SU-DHL-6 (cell line): ENCODE data around the gene AARS2.
A peak's percentile ranks its signal among the peaks of the same experiment; 100 is the strongest.

Experiments used
- H2AFZ ChIP-seq: fragments of 200-600 bp; sonication (generic); 2 replicates; pipeline ENCODE4 v1.6.1; 2014; ENCODE audit warnings: low read depth, mild to moderate bottlenecking, moderate library complexity, mixed read lengths, antibody characterized with exemption, low read length; ENCODE audit not compliant: severe bottlenecking
- H3F3A ChIP-seq: fragments of 200-600 bp; shearing (Covaris generic); 2 replicates; pipeline ENCODE4 v1.6.0; 2016; ENCODE audit warnings: antibody characterized with exemption, mild to moderate bottlenecking; ENCODE audit not compliant: insufficient read depth
- H3K27ac ChIP-seq: fragments of 200-600 bp; sonication (generic); 2 replicates; pipeline ENCODE4 v1.5.1; 2016; ENCODE audit warnings: low read depth, mild to moderate bottlenecking, low read length, moderate library complexity, mixed read lengths
- H3K27me3 ChIP-seq: fragments of 200-600 bp; sonication (generic), shearing (Covaris generic); 2 replicates; pipeline ENCODE4 v1.6.0; 2014; ENCODE audit warnings: mild to moderate bottlenecking, low read length
- H3K36me3 ChIP-seq: fragments of 200-600 bp; sonication (generic); 2 replicates; pipeline ENCODE4 v1.6.1; 2014; ENCODE audit warnings: mild to moderate bottlenecking, low read length, mixed read lengths
- H3K4me2 ChIP-seq: fragments of 300-600, 200-600 bp; shearing (Covaris generic), sonication (generic); 2 replicates; pipeline ENCODE4 v1.6.0; 2014; ENCODE audit warnings: low read length, low read depth, mild to moderate bottlenecking; ENCODE audit not compliant: poor library complexity, severe bottlenecking
- H3K4me3 ChIP-seq: fragments of 200-600 bp; sonication (generic); 2 replicates; pipeline ENCODE4 v1.5.1; 2014; ENCODE audit warnings: antibody characterized with exemption, low read length, mild to moderate bottlenecking, mixed read lengths; ENCODE audit not compliant: insufficient read depth, poor library complexity, severe bottlenecking
- H3K79me2 ChIP-seq: fragments of 200-600 bp; sonication (generic); 2 replicates; pipeline ENCODE4 v1.6.1; 2014; ENCODE audit warnings: mild to moderate bottlenecking, low read length, moderate library complexity; ENCODE audit not compliant: insufficient read depth
- H3K9ac ChIP-seq: fragments of 200-600 bp; sonication (generic); 2 replicates; pipeline ENCODE4 v1.7.0; 2014; ENCODE audit warnings: mild to moderate bottlenecking, low read length
- H3K9me2 ChIP-seq: fragments of 200-600 bp; sonication (generic); replicated peaks from 2 replicates; pipeline ENCODE4 v1.6.1; 2014; ENCODE audit warnings: low read length; ENCODE audit not compliant: insufficient read depth
- H3K9me3 ChIP-seq: fragments of 200-600 bp; sonication (generic); 2 replicates; pipeline ENCODE4 v1.6.1; 2014; ENCODE audit warnings: low read length, mixed read lengths; ENCODE audit not compliant: insufficient read depth
- H4K20me1 ChIP-seq: fragments of 200-600 bp; sonication (generic); 2 replicates; pipeline ENCODE4 v1.6.1; 2014; ENCODE audit warnings: low read depth, mild to moderate bottlenecking, antibody characterized with exemption, low read length, moderate library complexity, mixed read lengths
- EZH2phosphoT487 ChIP-seq: fragments of 200-600 bp; sonication (generic), shearing (Covaris generic); conservative IDR thresholded peaks from 2 replicates; pipeline ENCODE4 v1.6.1; 2018; ENCODE audit warnings: mild to moderate bottlenecking, antibody characterized with exemption, low read length, moderate library complexity, mixed read lengths
- TF ChIP-seq, protein P1 (sequence below): fragments of 200-600 bp; sonication (generic); IDR thresholded peaks from one replicate; pipeline ENCODE4 v1.5.1; 2017; ENCODE audit warnings: antibody characterized with exemption, mild to moderate bottlenecking, low read length, moderate library complexity; ENCODE audit not compliant: insufficient read depth, poor library complexity, severe bottlenecking

AARS2 gene

DNA sequence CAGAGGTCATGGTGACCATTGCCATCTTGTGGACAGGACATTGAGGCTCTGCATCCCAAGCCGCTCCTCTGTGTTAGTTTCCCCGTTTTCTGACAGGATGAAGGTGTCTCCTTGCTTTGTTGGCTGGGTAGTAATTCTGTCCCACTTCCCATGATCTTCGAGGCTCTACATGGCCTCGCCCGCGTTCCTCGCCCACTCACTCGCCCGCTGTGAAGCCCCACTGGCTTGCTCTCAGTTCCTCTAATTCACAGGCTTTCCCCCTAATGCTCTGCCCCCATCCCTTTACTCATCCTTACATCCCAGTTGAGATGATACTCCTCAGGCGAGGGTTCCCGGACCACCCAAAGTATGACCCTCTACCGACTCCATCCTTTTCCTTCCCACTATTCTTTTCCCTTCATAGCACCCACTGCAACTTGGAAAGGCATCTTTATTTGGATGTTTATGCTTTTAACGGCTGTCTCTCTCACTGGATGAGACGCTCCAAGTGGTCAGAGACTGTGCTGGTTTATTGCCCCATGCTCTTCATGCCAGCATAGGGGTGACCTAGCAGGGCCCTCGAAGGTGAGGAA lies 55.3 kb downstream of the AARS2 start:
- Histone ChIP-seq H3K9me2 (no peaks in the 10 kb centered on the region), H3K27ac (peak overlapping the region; percentile 71), H3F3A (peaks cover 66% of the 10 kb centered on the region), H4K20me1 (0 out of 2 replicates have a peak, but pooled peaks cover 3% of the 10 kb centered on the region), H3K36me3 (peaks cover 9% of the 10 kb centered on the region; the same call in 1 of the 2 replicates), H3K9me3 (no peaks in the 10 kb centered on the region), H2AFZ (peak overlapping the region; percentile 28), H3K27me3 (no peaks in the 10 kb centered on the region), H3K9ac (peak overlapping the region; percentile 85), H3K79me2 (peaks cover 19% of the 10 kb centered on the region), H3K4me3 (peak overlapping the region; percentile 81), H3K4me2 (peak overlapping the region; percentile 83)
- TF ChIP-seq EZH2phosphoT487 = no peak
- TF ChIP-seq, protein P1, sequence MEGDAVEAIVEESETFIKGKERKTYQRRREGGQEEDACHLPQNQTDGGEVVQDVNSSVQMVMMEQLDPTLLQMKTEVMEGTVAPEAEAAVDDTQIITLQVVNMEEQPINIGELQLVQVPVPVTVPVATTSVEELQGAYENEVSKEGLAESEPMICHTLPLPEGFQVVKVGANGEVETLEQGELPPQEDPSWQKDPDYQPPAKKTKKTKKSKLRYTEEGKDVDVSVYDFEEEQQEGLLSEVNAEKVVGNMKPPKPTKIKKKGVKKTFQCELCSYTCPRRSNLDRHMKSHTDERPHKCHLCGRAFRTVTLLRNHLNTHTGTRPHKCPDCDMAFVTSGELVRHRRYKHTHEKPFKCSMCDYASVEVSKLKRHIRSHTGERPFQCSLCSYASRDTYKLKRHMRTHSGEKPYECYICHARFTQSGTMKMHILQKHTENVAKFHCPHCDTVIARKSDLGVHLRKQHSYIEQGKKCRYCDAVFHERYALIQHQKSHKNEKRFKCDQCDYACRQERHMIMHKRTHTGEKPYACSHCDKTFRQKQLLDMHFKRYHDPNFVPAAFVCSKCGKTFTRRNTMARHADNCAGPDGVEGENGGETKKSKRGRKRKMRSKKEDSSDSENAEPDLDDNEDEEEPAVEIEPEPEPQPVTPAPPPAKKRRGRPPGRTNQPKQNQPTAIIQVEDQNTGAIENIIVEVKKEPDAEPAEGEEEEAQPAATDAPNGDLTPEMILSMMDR = no peak

DNA sequence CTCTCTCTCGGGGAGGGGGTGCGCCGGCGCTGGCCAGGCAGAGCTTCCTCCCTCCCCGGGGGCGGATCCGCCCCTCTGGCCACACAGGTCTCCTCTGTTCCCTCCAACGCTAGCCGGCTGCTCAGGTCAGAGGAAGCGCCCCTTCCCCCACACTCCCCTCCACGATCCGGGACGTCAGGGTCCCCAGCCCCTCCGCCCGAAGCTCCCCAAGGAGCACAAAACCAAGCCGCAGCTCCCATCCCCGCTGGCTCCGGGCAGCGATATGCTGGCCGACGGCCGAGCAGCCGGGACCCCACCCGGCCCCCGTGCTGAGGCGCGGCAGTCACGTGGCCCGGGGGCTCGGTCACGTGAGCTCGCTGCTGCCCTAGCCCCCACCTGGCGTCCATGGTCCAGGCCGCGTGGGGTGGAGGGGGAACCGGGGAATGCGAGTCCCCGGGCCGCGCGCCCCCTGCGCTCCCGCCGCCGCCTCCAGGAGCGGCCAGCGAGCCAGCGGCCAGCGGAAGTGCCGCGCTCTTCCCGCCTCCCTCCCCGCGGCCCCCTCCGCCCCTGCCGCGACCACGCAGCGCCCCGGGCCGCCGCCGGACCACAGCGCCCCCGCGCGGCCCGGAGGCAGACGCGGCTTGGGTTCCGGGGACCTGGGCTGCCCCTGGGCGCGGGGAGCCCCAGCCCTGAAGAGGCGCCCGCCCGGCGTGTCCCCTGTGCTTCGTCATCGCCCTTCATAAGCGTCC lies 56.0 kb downstream of the AARS2 start, which contains the start of gene SLC35B2:
SLC35B2 (minus strand) TSS at position 504 of the 728 bp plus-strand sequence; CDS start at position 386, 118 bp downstream.
- peaks cover 9% of the 10 kb centered on the region; the same call in 1 of the 2 replicates for H3K36me3 ChIP-seq
- no peaks in the 10 kb centered on the region for H3K9me3 ChIP-seq
- H3K9me2 ChIP-seq = no peaks in the 10 kb centered on the region
- peak within 1 kb of the TSS; percentile 83 for H3K4me2 ChIP-seq
- TF ChIP-seq, protein P1 = peak; percentile 91
- TF ChIP-seq EZH2phosphoT487 = no peak
- peak within 1 kb of the TSS; percentile 85 for H3K9ac ChIP-seq
- H3F3A ChIP-seq = peaks cover 71% of the 10 kb centered on the region
- H3K27me3 ChIP-seq = no peaks in the 10 kb centered on the region
- H4K20me1 ChIP-seq = 0 out of 2 replicates have a peak, but pooled peaks cover 3% of the 10 kb centered on the region
- peak within 1 kb of the TSS; percentile 70 for H2AFZ ChIP-seq
- H3K79me2 ChIP-seq = peaks cover 12% of the 10 kb centered on the region
- H3K4me3 ChIP-seq = peak within 1 kb of the TSS; percentile 81
- peak within 1 kb of the TSS; percentile 71 for H3K27ac ChIP-seq

DNA sequence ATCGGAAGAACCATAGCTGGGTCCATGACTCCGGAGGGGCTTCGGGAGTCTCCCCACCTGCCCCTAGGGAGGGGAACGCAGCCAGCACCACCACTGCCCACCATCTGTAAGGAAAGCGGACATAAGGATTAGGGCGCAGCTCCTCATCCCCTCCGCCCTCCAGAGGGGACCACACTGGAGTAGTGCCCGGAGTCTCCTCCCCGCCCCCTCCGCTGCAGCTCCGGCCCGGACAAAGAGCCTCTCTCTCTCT lies 56.4 kb downstream of the AARS2 start:
- Histone ChIP-seq H3K9me3 (no peaks in the 10 kb centered on the region), H3K79me2 (peaks cover 8% of the 10 kb centered on the region; the same call in 1 of the 2 replicates), H3K4me3 (peak overlapping the region; percentile 81), H2AFZ (peak overlapping the region; percentile 70), H3K36me3 (peaks cover 12% of the 10 kb centered on the region; the same call in 1 of the 2 replicates), H3K27ac (peak overlapping the region; percentile 71), H3K9me2 (no peaks in the 10 kb centered on the region), H3K4me2 (peak overlapping the region; percentile 83), H4K20me1 (peaks cover 7% of the 10 kb centered on the region; the same call in 1 of the 2 replicates), H3K27me3 (no peaks in the 10 kb centered on the region), H3F3A (peaks cover 76% of the 10 kb centered on the region), H3K9ac (peak overlapping the region; percentile 85)
- no peak for TF ChIP-seq EZH2phosphoT487
- TF ChIP-seq, protein P1 = no peak
